Placental pericyte (primary cell): ENCODE data around the gene RBP7. TPM values are rescaled to one million over a fixed set of nuclear protein-coding genes. Genes with fewer than 3 reads are reported as not detected.

Experiments
- small RNA-seq: library from RNA; depleted of rRNA; stranded (forward); fragments of <200 nt; gene quantifications from one replicate; pipeline ENCODE3, GENCODE V24; 2012; ENCODE audit warnings: low replicate concordance
- total RNA-seq: library from RNA; depleted of rRNA; stranded (reverse); fragments of >200 nt; gene quantifications from 2 replicates; pipeline ENCODE4 v1.2.3, GENCODE V29; 2012

The RBP7 gene
- total RNA-seq: not detected in 2 replicates

DNA sequence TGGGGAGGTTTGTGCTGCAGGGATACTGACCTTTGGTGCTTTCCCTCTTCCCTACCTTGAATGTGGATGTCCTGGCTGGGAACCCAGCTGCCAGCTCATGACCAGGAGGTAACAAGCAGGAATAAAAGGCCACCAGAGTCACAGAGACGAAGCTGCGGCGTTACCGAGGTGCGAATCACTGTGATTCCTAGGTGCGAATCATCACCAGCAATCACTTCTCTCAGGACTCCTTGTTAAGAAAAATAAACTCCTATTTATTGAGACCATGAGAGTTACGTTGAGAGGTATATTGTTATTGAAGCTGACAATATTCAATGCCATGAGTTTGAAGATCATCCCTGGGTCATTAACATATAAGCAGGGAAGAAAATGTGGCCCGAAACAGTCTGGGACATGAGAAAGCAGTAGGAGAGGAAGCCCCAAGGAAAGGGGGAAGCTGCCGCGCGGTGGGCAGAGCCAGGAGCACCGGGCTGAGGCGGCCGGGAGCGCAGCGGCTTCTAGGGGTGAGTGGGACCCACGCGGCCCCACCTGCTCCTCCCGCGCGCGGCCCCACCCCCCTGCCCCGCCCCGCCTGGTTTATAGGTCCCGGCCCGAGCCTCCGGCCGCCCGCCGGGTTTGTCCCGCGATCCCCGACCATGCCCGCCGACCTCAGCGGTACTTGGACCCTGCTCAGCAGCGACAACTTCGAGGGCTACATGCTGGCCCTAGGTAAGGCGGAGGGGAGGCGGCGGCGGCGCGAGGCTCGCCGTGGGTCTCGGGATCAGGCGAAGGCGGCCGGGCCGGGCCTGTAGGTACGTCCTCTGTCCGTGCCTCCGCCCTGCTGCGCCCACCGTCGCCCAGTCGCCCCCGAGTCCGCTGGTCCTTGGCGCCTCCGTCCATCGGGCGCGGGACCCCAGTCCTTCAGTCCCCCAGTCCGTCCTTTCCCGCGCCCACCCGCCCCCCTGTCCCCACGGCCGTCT, at the start of gene RBP7:
TSS of gene RBP7 (plus strand) at position 605 of the 959 bp plus-strand sequence. CDS start at position 636, 31 bp downstream.

DNA sequence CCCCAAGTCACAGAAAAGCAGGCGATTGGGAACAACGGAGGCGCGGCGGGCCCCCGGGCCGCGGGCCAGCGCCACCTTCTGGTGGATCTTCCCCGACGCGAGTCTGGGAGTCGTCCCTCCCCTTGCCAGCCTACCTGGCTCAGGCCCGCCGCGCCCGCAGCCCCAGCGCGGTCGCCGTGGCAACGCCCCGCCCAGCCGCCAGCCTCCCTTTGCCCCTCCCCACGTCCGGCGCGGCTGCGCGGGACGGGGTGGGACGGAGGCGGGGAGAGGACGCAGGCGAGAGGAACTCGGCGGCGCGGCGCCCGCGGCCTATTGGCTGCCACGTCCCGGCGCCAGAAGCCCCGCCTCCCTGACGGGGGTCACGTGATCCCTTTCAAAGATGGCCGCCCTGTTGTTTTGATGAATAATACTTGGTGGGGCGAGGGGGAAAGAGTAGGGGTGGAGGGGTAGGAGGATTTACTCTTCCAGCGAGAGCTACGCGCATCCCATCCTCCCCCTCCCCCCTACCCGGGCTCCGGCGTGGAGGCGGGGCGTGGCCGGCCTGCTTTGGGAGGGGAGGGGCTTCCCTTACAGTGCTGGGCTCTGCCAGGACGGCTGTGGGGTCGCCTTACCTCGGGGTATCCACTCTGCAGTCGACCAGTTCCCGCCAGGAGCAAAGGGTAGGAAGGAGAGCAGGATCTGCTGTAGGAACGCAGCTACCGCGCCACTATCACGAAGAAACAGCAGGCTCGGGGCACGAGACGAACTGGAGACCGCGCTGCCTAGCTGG, 35.7 kb downstream of the RBP7 start, which contains the start of gene UBE4B:
TSS of gene UBE4B (plus strand) at position 369 of the 769 bp plus-strand sequence. CDS start 713 bp downstream, outside the sequence.

Small RNA genes within 50 kb of the gene (small RNA-seq; reads per million reads assigned to genes)
- not detected for gene MIR5697

Other genes starting within 250 kb of the RBP7 start
- gene CLSTN1, start 173.3 kb upstream of the RBP7 start, total RNA-seq: 84.2 and 190 TPM in 2 replicates
- 15.3 and 42.4 TPM in 2 replicates for gene CTNNBIP1, start 87.0 kb upstream of the RBP7 start, total RNA-seq
- 26.7 and 34.1 TPM in 2 replicates for gene LZIC, start 53.8 kb upstream of the RBP7 start, total RNA-seq
- 7.2 and 7.4 TPM in 2 replicates for gene NMNAT1, start 53.8 kb upstream of the RBP7 start, total RNA-seq
- gene UBE4B, start 35.7 kb downstream of the RBP7 start, total RNA-seq: 59.4 and 83.6 TPM in 2 replicates
- 25.6 and 28.3 TPM in 2 replicates for gene KIF1B, start 213.3 kb downstream of the RBP7 start, total RNA-seq